ENCODE data around the gene COL4A5. TPM values are rescaled to one million over a fixed set of nuclear protein-coding genes. Genes with fewer than 3 reads are reported as not detected.

COL4A5 gene
- polyA plus RNA-seq, 12 donors: 12.3 to 75.0 (median 20.7) TPM; not detected in 1

DNA sequence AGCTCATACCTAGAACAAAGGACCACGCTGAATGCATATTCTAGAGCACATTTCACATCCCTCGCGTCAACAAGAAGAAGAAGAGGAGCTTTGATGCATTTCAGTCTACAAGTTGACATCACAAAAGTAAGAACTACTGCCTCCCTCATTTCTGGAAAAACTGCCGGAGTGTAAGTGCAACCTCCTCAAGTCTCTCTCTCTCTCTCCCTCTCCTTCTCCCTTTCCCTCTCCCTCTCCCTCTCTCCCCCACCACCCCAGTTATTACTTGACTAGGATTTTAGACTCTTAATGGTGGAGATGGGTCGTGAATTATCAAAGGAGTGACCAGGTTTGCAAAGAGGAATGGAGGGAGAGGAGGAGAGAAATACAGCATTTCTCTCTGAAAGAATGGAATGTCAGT lies 298.1 kb downstream of the COL4A5 start:
- no peak for DNase-seq

DNA sequence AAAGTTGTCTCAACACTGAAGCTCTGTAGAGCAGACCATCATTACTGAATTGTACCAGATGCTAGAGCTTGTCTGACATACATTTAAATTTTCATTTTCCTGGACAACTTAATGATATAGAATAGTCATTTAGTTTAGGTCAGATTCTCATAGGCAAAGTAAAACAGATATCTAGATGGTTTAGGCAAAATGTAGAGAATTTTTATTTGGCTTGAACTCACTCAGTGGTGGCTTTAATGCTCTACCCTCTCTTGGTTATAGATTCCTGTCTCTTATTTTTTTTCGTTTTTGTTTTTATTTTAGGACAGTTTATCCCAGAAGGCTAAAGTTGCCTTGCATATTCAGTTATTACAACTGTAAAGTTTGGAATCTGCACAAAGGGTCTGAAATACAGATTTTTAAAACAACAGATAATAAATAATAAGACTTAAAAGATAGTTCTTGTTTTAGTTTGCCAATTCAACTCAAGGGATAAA lies 300.7 kb downstream of the COL4A5 start:
- no peak for DNase-seq

Other genes starting within 250 kb of the COL4A5 start
- 1 to 10 TPM in 10 of 12 donors, not detected in 2; 1.1 to 5.3 (median 2.1) TPM for gene COL4A6, start 1.4 kb upstream of the COL4A5 start, polyA plus RNA-seq (ENCODE audit: insufficient read length in 12 of 12)

Data from muscle of arm (tissue), 12 donors.